ENCODE measurements around the gene SPACA7. TPM values are rescaled to one million over a fixed set of nuclear protein-coding genes. Genes with fewer than 3 reads are reported as not detected.

Gene SPACA7
- total RNA-seq, 1 donor from 2014 or later: not detected

GRCh38 chr13:112474869-112475268, 98.7 kb downstream of the SPACA7 start:
- Mint-ChIP-seq H3K27me3 (ENCODE audit: unreplicated experiment) (no peaks in the 10 kb centered on the region), H3K9me3 (ENCODE audit: unreplicated experiment) (peaks cover 4% of the 10 kb centered on the region), H3K4me1 (ENCODE audit: unreplicated experiment) (no peaks in the 10 kb centered on the region), H3K4me3 (ENCODE audit: unreplicated experiment) (no peak overlapping the region), H3K27ac (ENCODE audit: unreplicated experiment) (no peak overlapping the region), H3K36me3 (ENCODE audit: unreplicated experiment) (no peaks in the 10 kb centered on the region)
- DNase-seq (ENCODE audit: extremely low spot score, unreplicated experiment): no peak
- TF ChIP-seq CTCF (IDR thresholded peaks at IDR 0.05): no peak

- peaks cover 9% of the 10 kb centered on the region for H3K9me3 Mint-ChIP-seq (ENCODE audit: unreplicated experiment)
- no peak for DNase-seq (ENCODE audit: extremely low spot score, unreplicated experiment)
- no peak for TF ChIP-seq CTCF (IDR thresholded peaks at IDR 0.05)
- no peak overlapping the region for H3K4me3 Mint-ChIP-seq (ENCODE audit: unreplicated experiment)
- H3K4me1 Mint-ChIP-seq (ENCODE audit: unreplicated experiment): no peaks in the 10 kb centered on the region
- no peaks in the 10 kb centered on the region for H3K27me3 Mint-ChIP-seq (ENCODE audit: unreplicated experiment)
- H3K27ac Mint-ChIP-seq (ENCODE audit: unreplicated experiment): no peak overlapping the region
- peaks cover 2% of the 10 kb centered on the region for H3K36me3 Mint-ChIP-seq (ENCODE audit: unreplicated experiment)
Observed at GRCh38 chr13:112475889-112476288, 99.7 kb downstream of the SPACA7 start.

GRCh38 chr13:112477070-112477619, 101.0 kb downstream of the SPACA7 start:
- Mint-ChIP-seq H3K27ac (ENCODE audit: unreplicated experiment) (no peak overlapping the region), H3K36me3 (ENCODE audit: unreplicated experiment) (peaks cover 2% of the 10 kb centered on the region), H3K4me3 (ENCODE audit: unreplicated experiment) (no peak overlapping the region), H3K4me1 (ENCODE audit: unreplicated experiment) (no peaks in the 10 kb centered on the region), H3K9me3 (ENCODE audit: unreplicated experiment) (peaks cover 19% of the 10 kb centered on the region), H3K27me3 (ENCODE audit: unreplicated experiment) (no peaks in the 10 kb centered on the region)
- DNase-seq (ENCODE audit: extremely low spot score, unreplicated experiment): no peak
- no peak for TF ChIP-seq CTCF (IDR thresholded peaks at IDR 0.05)

- no peak overlapping the region for H3K4me3 Mint-ChIP-seq (ENCODE audit: unreplicated experiment)
- no peak for TF ChIP-seq CTCF (IDR thresholded peaks at IDR 0.05)
- H3K27ac Mint-ChIP-seq (ENCODE audit: unreplicated experiment): no peak overlapping the region
- DNase-seq (ENCODE audit: extremely low spot score, unreplicated experiment): no peak
- no peaks in the 10 kb centered on the region for H3K27me3 Mint-ChIP-seq (ENCODE audit: unreplicated experiment)
- peaks cover 16% of the 10 kb centered on the region for H3K36me3 Mint-ChIP-seq (ENCODE audit: unreplicated experiment)
- H3K4me1 Mint-ChIP-seq (ENCODE audit: unreplicated experiment): no peaks in the 10 kb centered on the region
- peaks cover 27% of the 10 kb centered on the region for H3K9me3 Mint-ChIP-seq (ENCODE audit: unreplicated experiment)
Observed at GRCh38 chr13:112479389-112479788, 103.2 kb downstream of the SPACA7 start.

GRCh38 chr13:112481458-112481857, 105.3 kb downstream of the SPACA7 start:
- H3K27me3 Mint-ChIP-seq (ENCODE audit: unreplicated experiment): no peaks in the 10 kb centered on the region
- no peaks in the 10 kb centered on the region for H3K4me1 Mint-ChIP-seq (ENCODE audit: unreplicated experiment)
- peaks cover 27% of the 10 kb centered on the region for H3K9me3 Mint-ChIP-seq (ENCODE audit: unreplicated experiment)
- no peak overlapping the region for H3K4me3 Mint-ChIP-seq (ENCODE audit: unreplicated experiment)
- TF ChIP-seq CTCF (IDR thresholded peaks at IDR 0.05): no peak
- peaks cover 22% of the 10 kb centered on the region for H3K36me3 Mint-ChIP-seq (ENCODE audit: unreplicated experiment)
- DNase-seq (ENCODE audit: extremely low spot score, unreplicated experiment): no peak
- H3K27ac Mint-ChIP-seq (ENCODE audit: unreplicated experiment): no peak overlapping the region
